DND-41 (cell line): Measurements from ENCODE around the gene TAF4.

ENCODE experiments used
- EZH2 ChIP-seq: IDR thresholded peaks from 3 replicates; pipeline ENCODE4 v1.6.1; 2012; ENCODE audit warnings: borderline replicate concordance, low read depth, mild to moderate bottlenecking, moderate library complexity, low read length, inconsistent platforms; ENCODE audit not compliant: severe bottlenecking
- TF ChIP-seq, protein P1 (sequence below): IDR thresholded peaks from 2 replicates; pipeline ENCODE4 v1.5.1; 2012; ENCODE audit warnings: borderline replicate concordance, low read length, moderate library complexity, mild to moderate bottlenecking; ENCODE audit not compliant: poor library complexity, severe bottlenecking; ENCODE audit errors: extremely low read depth

DNA sequence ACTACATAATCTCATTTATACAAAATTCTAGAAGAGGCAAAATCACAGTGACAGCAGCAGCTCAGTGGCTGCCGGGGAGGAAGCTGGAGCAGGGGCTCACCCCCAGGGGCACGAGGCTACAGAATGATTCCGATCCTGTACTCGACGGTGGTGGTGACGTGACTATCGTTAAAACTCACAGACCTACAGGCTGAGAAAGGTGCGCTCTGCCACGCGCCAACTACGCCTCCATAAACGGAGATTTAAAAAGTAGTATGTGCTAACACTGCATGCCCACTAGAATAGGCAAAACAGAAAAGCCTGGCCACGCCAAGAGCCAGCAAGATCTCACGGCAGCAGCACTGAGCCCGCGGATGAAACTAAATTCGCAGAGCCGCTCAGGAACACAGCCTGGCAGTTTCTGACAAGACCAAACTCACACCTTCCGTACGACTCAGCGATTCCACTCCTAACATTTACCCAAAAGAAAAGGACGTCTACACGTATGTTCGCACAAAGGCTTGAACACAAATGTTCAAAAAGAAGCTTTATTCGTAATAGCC, 25.2 kb downstream of the TAF4 start:
- TF ChIP-seq, protein P1, sequence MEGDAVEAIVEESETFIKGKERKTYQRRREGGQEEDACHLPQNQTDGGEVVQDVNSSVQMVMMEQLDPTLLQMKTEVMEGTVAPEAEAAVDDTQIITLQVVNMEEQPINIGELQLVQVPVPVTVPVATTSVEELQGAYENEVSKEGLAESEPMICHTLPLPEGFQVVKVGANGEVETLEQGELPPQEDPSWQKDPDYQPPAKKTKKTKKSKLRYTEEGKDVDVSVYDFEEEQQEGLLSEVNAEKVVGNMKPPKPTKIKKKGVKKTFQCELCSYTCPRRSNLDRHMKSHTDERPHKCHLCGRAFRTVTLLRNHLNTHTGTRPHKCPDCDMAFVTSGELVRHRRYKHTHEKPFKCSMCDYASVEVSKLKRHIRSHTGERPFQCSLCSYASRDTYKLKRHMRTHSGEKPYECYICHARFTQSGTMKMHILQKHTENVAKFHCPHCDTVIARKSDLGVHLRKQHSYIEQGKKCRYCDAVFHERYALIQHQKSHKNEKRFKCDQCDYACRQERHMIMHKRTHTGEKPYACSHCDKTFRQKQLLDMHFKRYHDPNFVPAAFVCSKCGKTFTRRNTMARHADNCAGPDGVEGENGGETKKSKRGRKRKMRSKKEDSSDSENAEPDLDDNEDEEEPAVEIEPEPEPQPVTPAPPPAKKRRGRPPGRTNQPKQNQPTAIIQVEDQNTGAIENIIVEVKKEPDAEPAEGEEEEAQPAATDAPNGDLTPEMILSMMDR = no peak
- no peak for TF ChIP-seq EZH2
